CD4-positive, alpha-beta memory T cell (primary cell): Measurements from ENCODE around the gene PRDM16. TPM values are rescaled to one million over a fixed set of nuclear protein-coding genes. Genes with fewer than 3 reads are reported as not detected.

Source experiments
- CTCF ChIA-PET: fragments of 350-600 bp; sonication (Branson Sonifier 250); formaldehyde crosslinking; loops from one replicate; lab custom pipeline; 2021; ENCODE audit warnings: inconsistent platforms; ENCODE audit not compliant: partially characterized antibody; lab: Charles Lee
- POLR2A ChIA-PET: fragments of 350-600 bp; sonication (Branson Sonifier 250); formaldehyde crosslinking; loops from one replicate; lab custom pipeline; 2021; ENCODE audit not compliant: partially characterized antibody; lab: Charles Lee
- DNase-seq, 5 donors: peaks; one replicate each; pipeline versions ENCODE4 v3.0.0 to v3.0.0-alpha.2; 2020 to 2022; ENCODE audit warnings: mixed read lengths in 1 of 5
- H3K27ac ChIP-seq: one replicate; pipeline ENCODE4 v1.7.0; 2013; ENCODE audit warnings: low read depth, low read length
- H3K27me3 ChIP-seq: 2 replicates; pipeline ENCODE4 v1.7.0; 2013; ENCODE audit warnings: mild to moderate bottlenecking, low read length, moderate library complexity; ENCODE audit not compliant: insufficient read depth
- H3K36me3 ChIP-seq: 2 replicates; pipeline ENCODE4 v1.7.0; 2013; ENCODE audit warnings: mild to moderate bottlenecking, low read length, moderate library complexity; ENCODE audit not compliant: insufficient read depth
- H3K4me1 ChIP-seq: 2 replicates; pipeline ENCODE4 v1.7.0; 2013; ENCODE audit warnings: mild to moderate bottlenecking, low read length, moderate library complexity; ENCODE audit not compliant: insufficient read depth
- H3K4me3 ChIP-seq, 2 donors: one replicate each; pipeline ENCODE4 v1.7.0; 2013; ENCODE audit warnings: low read length in 2 of 2, mild to moderate bottlenecking in 1 of 2
- H3K9me3 ChIP-seq, 2 donors: one replicate each; pipeline ENCODE4 v1.7.0; 2013; ENCODE audit warnings: low read length in 2 of 2, control low read depth in 1 of 2; ENCODE audit not compliant: control insufficient read depth in 1 of 2
- H3K27ac Mint-ChIP-seq, 7 donors: one replicate each; pipeline ENCODE4 v1.8.0; 2020 to 2021; ENCODE audit warnings: mixed read lengths in 7 of 7, mild to moderate bottlenecking in 6 of 7, inconsistent platforms in 3 of 7, moderate library complexity in 3 of 7
- H3K27me3 Mint-ChIP-seq, 2 donors: one replicate each; pipeline ENCODE4 v1.8.0; 2020 to 2021; ENCODE audit warnings: mixed read lengths in 2 of 2
- H3K36me3 Mint-ChIP-seq, 2 donors: one replicate each; pipeline ENCODE4 v1.8.0; 2020 to 2021; ENCODE audit warnings: mixed read lengths in 2 of 2, inconsistent platforms in 1 of 2, mild to moderate bottlenecking in 1 of 2
- H3K4me1 Mint-ChIP-seq, 4 donors: one replicate each; pipeline ENCODE4 v1.8.0; 2020 to 2021; ENCODE audit warnings: mixed read lengths in 4 of 4, mild to moderate bottlenecking in 1 of 4
- H3K4me3 Mint-ChIP-seq, 8 donors: one replicate each; pipeline ENCODE4 v1.8.0; 2020 to 2021; ENCODE audit warnings: mixed read lengths in 8 of 8, mild to moderate bottlenecking in 7 of 8, moderate library complexity in 6 of 8, inconsistent platforms in 3 of 8
- H3K9me3 Mint-ChIP-seq, 8 donors: one replicate each; pipeline ENCODE4 v1.8.0; 2020 to 2021; ENCODE audit warnings: mixed read lengths in 8 of 8, mild to moderate bottlenecking in 5 of 8, inconsistent platforms in 3 of 8, moderate library complexity in 1 of 8
- intact Hi-C: fragments of 100-400 bp; cut with micrococcal nuclease; formaldehyde crosslinking; loops from one replicate; pipeline ENCODE4 v1.15.1; 2023
- polyA plus RNA-seq, 2 donors: library from polyadenylated mRNA; unstranded; fragments of 300-500 nt; fragmentation: Illumina TruSeq; gene quantifications; one replicate each; pipeline ENCODE4 v1.2.3, GENCODE V29; 2021
- total RNA-seq, 2 experiments: library from RNA; stranded (reverse); gene quantifications; one replicate each; pipeline ENCODE4 v1.2.3, GENCODE V29; 2021

Gene PRDM16
- total and polyA plus RNA-seq, 4 experiments from 2014 or later = not detected

GRCh38 chr1:3034162-3034561 is 34.8 kb upstream of the PRDM16 start:
- H3K36me3 Mint-ChIP-seq = no peaks in the 10 kb centered on the region
- DNase-seq = no peak
- Histone ChIP-seq H3K9me3 (no peaks in the 10 kb centered on the region), H3K27me3 (no peaks in the 10 kb centered on the region), H3K4me3 (no peak overlapping the region), H3K27ac (no peak overlapping the region), H3K36me3 (no peaks in the 10 kb centered on the region), H3K4me1 (peaks cover 27% of the 10 kb centered on the region)
- peaks cover 2 to 28% (median 19%) of the 10 kb centered on the region in 4 donors for H3K4me1 Mint-ChIP-seq
- no peak overlapping the region for H3K4me3 Mint-ChIP-seq
- POLR2A ChIA-PET = no interaction called here
- peak overlapping the region in 3 of 7 donors; percentile 47 to 89 (median 74) for H3K27ac Mint-ChIP-seq
- H3K9me3 Mint-ChIP-seq = no peaks in the 10 kb centered on the region
- CTCF ChIA-PET = no interaction called here
- H3K27me3 Mint-ChIP-seq = no peaks in the 10 kb centered on the region
- intact Hi-C loops = no loop called here

DNA sequence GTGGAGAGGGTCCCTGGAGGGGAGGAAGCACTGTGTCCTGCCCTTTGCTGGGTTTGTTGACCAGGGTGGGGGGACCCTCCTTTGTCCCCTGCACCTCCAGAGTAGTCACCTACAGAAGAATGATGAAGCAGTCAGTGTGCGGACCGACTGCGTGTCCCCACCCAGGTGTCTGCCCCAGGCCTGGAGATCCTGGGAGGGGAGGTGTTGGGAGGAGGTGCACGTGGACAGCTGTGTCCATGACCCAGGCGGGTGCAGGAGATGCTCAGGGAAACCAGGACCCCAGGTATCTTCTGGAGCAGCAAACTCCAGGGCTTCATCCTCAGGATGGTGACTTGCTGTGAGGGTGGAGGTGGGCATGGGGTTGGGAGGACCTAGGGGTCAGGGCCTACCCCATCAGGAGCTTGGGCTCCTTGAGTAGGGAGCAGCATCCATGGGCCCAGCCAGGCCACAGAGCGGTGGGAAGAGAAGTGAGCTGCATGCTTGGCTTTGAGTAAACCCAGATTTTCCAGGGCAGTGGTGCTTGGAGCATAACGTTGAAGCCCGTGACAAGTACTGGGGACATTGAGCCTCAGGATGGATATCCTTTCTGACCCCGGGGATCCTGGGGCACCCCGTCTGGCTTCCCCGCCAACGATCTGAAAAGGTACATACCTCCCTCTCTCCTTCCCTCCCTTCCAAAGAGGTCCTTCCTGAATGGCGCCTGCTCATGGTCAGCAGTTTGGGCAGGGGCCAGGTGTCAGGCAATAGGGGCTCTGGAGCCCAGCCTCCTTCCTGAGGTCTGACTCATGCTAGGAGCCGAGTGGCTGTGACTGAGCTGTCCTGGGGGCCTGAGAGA is 34.1 kb upstream of the PRDM16 start:
- H3K27me3 Mint-ChIP-seq = no peaks in the 10 kb centered on the region
- Histone ChIP-seq H3K4me1 (peaks cover 27% of the 10 kb centered on the region), H3K9me3 (no peaks in the 10 kb centered on the region), H3K36me3 (no peaks in the 10 kb centered on the region), H3K27me3 (no peaks in the 10 kb centered on the region), H3K27ac (no peak overlapping the region), H3K4me3 (no peak overlapping the region)
- peaks cover 2 to 28% (median 19%) of the 10 kb centered on the region in 4 donors for H3K4me1 Mint-ChIP-seq
- CTCF ChIA-PET = no interaction called here
- DNase-seq = no peak
- no peak overlapping the region for H3K4me3 Mint-ChIP-seq
- POLR2A ChIA-PET = no interaction called here
- no peaks in the 10 kb centered on the region for H3K9me3 Mint-ChIP-seq
- H3K36me3 Mint-ChIP-seq = no peaks in the 10 kb centered on the region
- intact Hi-C loops = no loop called here
- peak overlapping the region in 3 of 7 donors; percentile 42 to 68 (median 55) for H3K27ac Mint-ChIP-seq

GRCh38 chr1:3035563-3036446 is 33.2 kb upstream of the PRDM16 start:
- Histone ChIP-seq H3K9me3 (no peaks in the 10 kb centered on the region), H3K36me3 (no peaks in the 10 kb centered on the region), H3K27ac (no peak overlapping the region), H3K4me1 (peaks cover 27% of the 10 kb centered on the region), H3K27me3 (no peaks in the 10 kb centered on the region), H3K4me3 (no peak overlapping the region)
- H3K27me3 Mint-ChIP-seq = no peaks in the 10 kb centered on the region
- DNase-seq = no peak
- H3K27ac Mint-ChIP-seq = peak overlapping the region in 2 of 7 donors; percentile 18 to 29
- intact Hi-C loops = no loop called here
- POLR2A ChIA-PET = no interaction called here
- H3K36me3 Mint-ChIP-seq = no peaks in the 10 kb centered on the region
- no peaks in the 10 kb centered on the region for H3K9me3 Mint-ChIP-seq
- H3K4me1 Mint-ChIP-seq = peaks cover 2 to 28% (median 19%) of the 10 kb centered on the region in 4 donors
- no peak overlapping the region for H3K4me3 Mint-ChIP-seq
- CTCF ChIA-PET = no interaction called here

GRCh38 chr1:3036447-3037280 is 32.3 kb upstream of the PRDM16 start:
- H3K27ac Mint-ChIP-seq = no peak overlapping the region
- CTCF ChIA-PET = no interaction called here
- POLR2A ChIA-PET = no interaction called here
- no peaks in the 10 kb centered on the region for H3K36me3 Mint-ChIP-seq
- H3K4me3 ChIP-seq = no peak overlapping the region
- H3K36me3 ChIP-seq = no peaks in the 10 kb centered on the region
- intact Hi-C loops = no loop called here
- no peaks in the 10 kb centered on the region for H3K9me3 ChIP-seq
- H3K4me1 ChIP-seq = peaks cover 27% of the 10 kb centered on the region
- H3K27ac ChIP-seq = no peak overlapping the region
- no peaks in the 10 kb centered on the region for H3K9me3 Mint-ChIP-seq
- peaks cover 2 to 28% (median 19%) of the 10 kb centered on the region in 4 donors for H3K4me1 Mint-ChIP-seq
- no peaks in the 10 kb centered on the region for H3K27me3 ChIP-seq
- DNase-seq = no peak
- H3K4me3 Mint-ChIP-seq = no peak overlapping the region
- no peaks in the 10 kb centered on the region for H3K27me3 Mint-ChIP-seq

GRCh38 chr1:3037281-3038040 is 31.5 kb upstream of the PRDM16 start:
- CTCF ChIA-PET = no interaction called here
- no peaks in the 10 kb centered on the region for H3K36me3 ChIP-seq
- H3K27ac ChIP-seq = no peak overlapping the region
- no peaks in the 10 kb centered on the region for H3K9me3 ChIP-seq
- H3K4me1 ChIP-seq = peaks cover 21% of the 10 kb centered on the region
- Mint-ChIP-seq H3K4me1 (peaks cover 2 to 23% (median 16%) of the 10 kb centered on the region in 4 donors), H3K27me3 (no peaks in the 10 kb centered on the region), H3K36me3 (no peaks in the 10 kb centered on the region), H3K27ac (no peak overlapping the region), H3K9me3 (no peaks in the 10 kb centered on the region), H3K4me3 (no peak overlapping the region)
- H3K27me3 ChIP-seq = no peaks in the 10 kb centered on the region
- DNase-seq = no peak
- POLR2A ChIA-PET = no interaction called here
- intact Hi-C loops = no loop called here
- no peak overlapping the region for H3K4me3 ChIP-seq

- H3K4me3 Mint-ChIP-seq = no peak overlapping the region
- no peaks in the 10 kb centered on the region for H3K9me3 Mint-ChIP-seq
- Histone ChIP-seq H3K36me3 (no peaks in the 10 kb centered on the region), H3K27ac (no peak overlapping the region), H3K27me3 (no peaks in the 10 kb centered on the region), H3K4me1 (peaks cover 15% of the 10 kb centered on the region), H3K9me3 (no peaks in the 10 kb centered on the region), H3K4me3 (no peak overlapping the region)
- no peaks in the 10 kb centered on the region for H3K27me3 Mint-ChIP-seq
- H3K27ac Mint-ChIP-seq = no peak overlapping the region
- DNase-seq = no peak
- H3K4me1 Mint-ChIP-seq = peaks cover 2 to 17% (median 11%) of the 10 kb centered on the region in 4 donors
- POLR2A ChIA-PET = no interaction called here
- no peaks in the 10 kb centered on the region for H3K36me3 Mint-ChIP-seq
- CTCF ChIA-PET = no interaction called here
- intact Hi-C loops = no loop called here
These were observed 30.9 kb upstream of the PRDM16 start for GRCh38 chr1:3038113-3038551.
